Caki2 (cell line): ENCODE measurements around the gene NKAP. TPM values are rescaled to one million over a fixed set of nuclear protein-coding genes. Genes with fewer than 3 reads are reported as not detected.
"Not testable (repeated sequence)": the region's sequence is repeated elsewhere in the genome, so short reads cannot be mapped to it uniquely, and the experiment has no call there.

ENCODE experiments used
- DNase-seq: peaks from one replicate; pipeline ENCODE4 v3.0.0-alpha.2; 2015; ENCODE audit warnings: low read depth
- in situ Hi-C: cut with HindIII; loops from 2 replicates; pipeline ENCODE4 v1.10.0; 2016; ENCODE audit warnings: low sequenced_read_pairs, low pct_unique_long_range_greater_than_20kb, mixed read lengths
- total RNA-seq: library from RNA; depleted of rRNA; stranded (reverse); fragments of >200 nt; shearing (Covaris generic); gene quantifications from 2 replicates; pipeline ENCODE4 v1.2.3, GENCODE V29; 2014; ENCODE audit warnings: low replicate concordance; rRNA removed

Gene NKAP
- 5.7 and 6.5 TPM in 2 replicates for total RNA-seq

DNA sequence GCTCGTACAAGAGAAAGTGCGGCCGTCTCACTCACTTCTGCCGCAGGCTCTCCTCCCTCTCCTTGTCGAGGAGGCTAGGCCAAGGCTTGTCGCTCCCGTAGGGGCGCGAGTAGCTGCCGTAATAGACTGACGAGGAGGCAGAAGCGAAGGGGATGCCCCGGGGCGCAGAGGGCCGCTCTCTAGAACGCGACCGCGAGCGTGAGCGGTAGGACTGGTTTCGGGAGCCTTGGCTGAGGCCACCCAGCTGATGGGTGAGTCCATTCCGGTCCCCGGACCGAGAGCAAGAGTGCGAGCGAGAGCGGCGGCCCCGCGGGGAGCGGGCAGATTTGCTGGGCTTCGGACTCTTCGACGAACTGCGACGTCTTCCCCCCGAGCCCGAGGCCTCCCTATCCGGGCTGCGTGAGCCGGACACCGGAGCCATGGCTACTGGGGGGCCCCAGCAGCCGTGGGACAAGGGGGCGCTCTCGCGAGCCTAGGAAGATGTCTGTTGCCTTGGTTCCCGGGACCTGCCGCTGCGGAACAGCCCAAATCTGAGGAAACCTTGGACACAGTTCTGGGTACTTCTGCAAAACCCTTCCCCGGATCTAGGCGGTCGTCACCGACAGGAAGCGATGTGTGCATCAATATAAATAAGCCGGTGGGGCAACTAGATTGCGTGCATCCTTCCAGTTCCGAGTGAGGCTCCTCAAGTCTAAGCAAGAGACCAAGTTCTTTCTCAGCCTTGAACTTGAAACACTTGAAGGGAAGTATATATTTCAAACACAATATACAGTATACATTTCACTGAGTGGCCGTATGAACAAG, at the start of gene NKAP:
Gene NKAP (minus strand): TSS at position 567 of the 804 bp plus-strand sequence. CDS start 146 bp downstream, at position 421.
- peak; percentile 80 for DNase-seq
- in situ Hi-C loops, result no loop called here

DNA sequence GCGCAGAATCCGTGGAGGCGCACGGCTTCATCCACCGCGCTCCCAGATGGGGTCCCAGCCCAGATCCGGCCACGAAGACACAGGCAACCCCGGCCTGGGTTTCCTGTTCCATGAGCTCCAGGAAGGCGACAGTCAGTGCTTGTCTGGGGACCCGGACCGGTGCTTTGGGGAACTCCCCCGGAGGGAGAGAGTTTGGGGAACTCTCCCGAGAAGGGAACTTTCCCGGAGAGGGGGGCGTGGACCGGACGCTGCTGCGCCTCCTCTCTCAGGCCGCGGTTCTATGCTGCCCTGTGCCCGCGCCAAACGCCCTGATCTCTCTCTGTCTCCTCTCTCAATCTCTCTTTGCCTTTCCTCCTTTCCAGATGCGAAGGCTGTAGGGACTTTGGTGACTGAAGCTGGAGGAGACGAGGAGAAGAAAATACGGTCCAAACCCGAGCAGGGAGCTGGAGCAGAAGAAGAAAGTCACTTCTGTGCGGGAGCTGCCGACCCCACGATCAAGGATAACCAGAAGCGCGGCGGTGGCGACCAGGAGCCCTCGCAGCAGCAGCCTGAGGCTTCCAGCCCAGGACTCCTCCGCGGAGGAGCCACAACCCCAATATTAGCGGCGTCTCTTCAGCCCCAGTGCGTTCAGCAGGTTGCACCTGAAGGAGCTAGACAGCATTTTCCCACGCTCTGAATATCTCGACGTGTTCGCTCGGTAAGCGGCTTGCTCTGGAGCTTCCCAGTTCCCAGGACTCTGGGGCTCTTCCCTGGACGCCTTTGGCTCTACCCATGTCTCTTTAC, 47.6 kb upstream of the NKAP start:
- no peak for DNase-seq

DNA sequence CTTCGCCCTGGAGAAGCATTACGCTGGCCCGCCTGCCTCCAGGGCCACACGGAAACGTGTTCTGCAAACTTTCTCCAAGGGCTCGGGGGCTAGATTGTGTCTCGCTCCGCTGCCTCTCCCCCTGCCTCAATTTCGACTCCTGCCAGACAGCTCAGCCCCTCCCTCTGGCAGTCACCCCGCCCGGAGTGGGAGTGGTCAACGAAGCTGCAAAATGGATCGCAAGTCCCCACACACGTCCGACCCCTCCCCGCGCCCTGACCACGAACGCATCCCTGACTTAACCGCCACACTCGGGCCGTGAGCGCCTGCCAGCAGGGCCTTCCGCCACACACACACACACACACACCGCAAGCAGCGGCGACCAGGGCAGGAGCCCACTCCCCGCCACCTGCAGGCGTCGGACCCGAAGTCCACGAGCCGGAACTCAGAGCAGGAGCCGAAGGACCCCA, 47.0 kb upstream of the NKAP start:
- in situ Hi-C loops, result no loop called here
- no peak for DNase-seq

More for the DNA sequence above, 47.6 kb upstream of the NKAP start:
- in situ Hi-C loops, result no loop called here

DNA sequence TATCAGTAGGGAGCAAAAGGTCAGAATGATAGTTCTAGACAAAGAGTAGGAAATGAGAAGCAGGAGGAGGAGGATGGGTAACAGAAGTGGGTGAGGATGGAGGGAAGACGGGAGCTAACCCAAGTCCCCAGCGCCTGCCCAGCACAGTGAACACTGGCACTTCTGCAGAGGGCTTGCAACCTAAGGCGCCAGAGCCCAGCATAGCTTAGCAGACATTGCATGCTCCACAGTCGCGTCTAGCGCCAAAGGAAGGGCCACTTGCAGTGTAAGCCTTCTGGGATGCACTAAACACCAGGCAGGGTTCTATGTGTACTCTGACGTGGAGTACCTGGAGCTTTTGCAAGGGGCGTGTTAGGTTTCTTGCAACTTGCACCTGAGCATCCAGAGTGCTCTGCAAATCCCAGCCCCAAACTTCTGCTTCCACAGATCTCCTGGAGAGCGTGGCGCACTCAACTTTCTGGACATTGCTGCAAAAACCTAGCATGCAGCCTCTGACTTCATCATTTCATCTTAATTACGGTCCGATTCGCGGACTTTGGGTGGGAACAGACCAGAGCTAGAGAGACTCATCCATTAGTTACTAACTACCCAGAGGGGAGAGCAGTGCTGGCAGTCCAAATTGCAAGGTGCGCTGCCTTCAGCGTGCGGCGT, 46.5 kb upstream of the NKAP start:
- no peak for DNase-seq
- in situ Hi-C loops, result no loop called here

DNA sequence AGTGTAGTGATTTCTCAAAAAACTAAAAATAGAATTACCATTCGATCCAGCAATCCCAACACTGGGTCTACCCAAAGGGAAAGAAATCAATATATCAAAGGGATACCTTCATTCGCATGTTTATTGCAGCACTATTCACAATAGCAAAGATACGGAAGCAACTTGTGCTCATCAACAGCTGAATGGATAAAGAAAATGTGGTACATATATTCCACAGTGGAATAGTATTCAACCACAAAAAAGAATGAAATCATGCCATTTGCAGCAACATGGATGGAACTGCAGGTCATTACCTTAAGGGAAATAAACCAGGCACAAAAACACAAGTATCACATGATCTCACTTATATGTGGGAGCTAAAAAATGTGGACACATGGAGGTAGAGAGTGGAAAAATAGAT, 42.7 kb upstream of the NKAP start:
- no peak for DNase-seq
- in situ Hi-C loops, result no loop called here

DNA sequence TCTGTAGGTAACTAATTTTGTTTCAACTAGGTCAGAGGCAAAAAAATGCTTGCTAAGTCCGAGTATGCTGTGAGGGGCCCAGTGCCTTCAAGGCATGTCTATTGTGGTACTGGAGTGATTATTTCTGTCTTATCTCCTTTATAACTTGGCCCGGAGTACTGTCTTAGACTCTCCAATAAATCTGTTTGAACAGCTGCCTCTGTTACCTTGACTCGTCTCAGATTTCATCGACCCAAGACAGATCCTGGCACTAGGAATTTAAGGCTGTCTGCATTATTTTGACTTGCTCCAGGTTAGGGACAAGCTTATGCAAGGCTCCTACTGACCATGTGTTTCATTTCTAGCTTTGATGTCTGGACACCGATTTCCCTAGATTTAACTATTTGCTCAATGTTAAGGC, 41.1 kb upstream of the NKAP start:
- DNase-seq, result no peak
- in situ Hi-C loops, result no loop called here

DNA sequence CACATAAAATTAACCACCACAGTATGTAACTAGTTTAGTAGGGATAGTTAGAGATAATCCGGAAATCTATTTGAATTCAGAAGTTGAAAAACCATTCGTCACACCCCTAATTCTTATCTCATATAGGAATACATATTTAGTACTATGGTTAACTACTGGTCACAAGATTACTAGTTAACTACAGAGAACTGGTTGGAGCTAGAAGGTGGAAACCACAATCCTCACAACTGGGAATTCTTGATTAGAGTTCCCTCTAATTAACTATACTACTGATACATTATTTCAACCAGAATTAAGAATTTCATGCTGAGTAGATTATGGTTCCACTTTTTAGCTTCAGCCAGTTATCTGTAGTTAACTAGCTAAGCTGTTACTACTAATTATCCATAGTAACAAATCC, 39.9 kb upstream of the NKAP start:
- in situ Hi-C loops, result no loop called here
- no peak for DNase-seq

DNA sequence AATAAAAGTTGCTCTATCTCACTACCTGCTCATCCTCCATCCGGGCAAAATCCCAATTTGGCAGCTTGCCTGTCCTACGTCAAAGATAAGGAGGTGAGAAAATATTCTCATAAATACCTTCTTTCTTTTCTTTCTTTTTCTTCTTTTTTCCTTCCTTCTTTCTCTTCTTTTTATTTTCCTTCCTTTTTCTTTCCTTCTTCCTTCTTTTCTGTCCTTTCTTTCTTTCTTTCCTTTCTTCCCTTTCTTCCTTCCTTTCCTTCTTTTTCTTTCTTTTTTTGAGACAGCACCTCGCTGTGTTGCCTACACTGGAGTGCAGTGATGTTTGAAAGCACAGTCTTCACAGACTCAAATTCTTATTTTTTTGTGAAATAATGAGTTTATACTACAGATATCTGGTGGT, 38.6 kb upstream of the NKAP start:
- in situ Hi-C loops, result no loop called here
- DNase-seq, result no peak

DNA sequence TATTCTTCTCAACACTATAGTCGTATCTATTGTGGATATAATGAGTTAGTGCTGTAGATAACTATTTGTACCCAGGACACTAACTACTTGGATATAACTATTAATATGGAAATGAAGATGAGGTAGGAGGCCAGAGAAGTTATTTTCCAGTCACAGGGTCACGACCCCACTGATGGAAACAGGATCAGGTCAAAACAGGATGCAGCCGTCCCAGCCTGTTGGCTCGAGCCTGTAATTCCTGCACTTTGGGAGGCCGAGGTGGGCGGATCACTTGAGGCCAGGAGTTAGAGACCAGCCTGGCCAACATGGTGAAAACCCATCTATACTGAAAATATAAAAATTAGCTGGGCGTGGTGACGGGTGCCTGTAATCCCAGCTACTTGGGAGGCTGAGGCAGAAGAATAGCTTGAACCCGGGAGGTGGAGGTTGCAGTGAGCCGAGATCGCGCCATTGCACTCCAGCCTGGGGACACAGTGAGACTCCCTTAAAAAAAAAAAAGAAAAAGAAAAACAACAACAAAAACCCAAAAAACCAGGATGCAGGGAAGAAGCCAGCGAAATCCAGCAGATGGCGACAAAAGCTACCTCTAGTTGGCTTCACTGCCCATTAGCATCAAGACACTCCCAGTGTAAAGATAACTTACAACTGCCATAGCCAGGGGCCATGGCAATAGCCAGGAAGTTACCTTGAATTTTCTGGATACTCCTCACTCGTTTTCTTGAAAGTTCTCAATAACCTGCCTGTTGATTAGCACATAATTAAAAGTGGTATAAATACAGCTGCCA, 37.9 kb upstream of the NKAP start:
- peak; percentile 22 for DNase-seq
- in situ Hi-C loops, result no loop called here

DNA sequence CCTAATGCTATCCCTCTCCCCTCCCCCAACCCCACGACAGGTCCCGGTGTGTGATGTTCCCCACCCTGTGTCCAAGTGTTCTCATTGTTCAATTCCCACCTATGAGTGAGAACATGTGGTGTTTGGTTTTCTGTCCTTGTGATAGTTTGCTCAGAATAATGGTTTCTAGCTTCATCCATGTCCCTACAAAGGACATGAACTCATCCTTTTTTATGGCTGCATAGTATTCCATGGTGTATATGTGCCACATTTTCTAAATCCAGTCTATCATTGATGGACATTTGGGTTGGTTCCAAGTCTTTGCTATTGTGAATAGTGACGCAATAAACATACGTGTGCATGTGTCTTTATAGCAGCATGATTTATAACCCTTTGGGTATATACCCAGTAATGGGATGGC, 33.6 kb upstream of the NKAP start:
- in situ Hi-C loops, DNase-seq: not testable (repeated sequence)

DNA sequence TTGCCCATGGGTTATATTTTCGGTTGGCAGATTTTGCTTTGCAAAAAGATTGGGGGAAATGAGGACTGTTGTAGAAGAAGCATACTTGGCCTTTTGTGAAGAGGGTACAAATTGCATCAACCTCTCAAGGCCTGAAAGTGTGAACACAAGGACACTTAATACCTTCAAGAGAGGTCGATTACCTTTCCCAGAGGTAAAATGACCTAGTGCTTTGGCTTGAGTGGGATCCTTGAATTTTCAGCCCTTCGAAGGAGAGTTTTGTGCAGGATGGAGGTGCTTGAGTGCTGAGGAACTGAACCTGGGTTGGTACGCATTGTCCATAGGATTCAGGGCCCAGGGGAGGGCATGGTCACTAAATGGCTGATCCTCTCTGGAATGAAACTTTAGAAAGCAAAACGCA, 27.6 kb upstream of the NKAP start:
- in situ Hi-C loops, result no loop called here
- DNase-seq, result no peak

DNA sequence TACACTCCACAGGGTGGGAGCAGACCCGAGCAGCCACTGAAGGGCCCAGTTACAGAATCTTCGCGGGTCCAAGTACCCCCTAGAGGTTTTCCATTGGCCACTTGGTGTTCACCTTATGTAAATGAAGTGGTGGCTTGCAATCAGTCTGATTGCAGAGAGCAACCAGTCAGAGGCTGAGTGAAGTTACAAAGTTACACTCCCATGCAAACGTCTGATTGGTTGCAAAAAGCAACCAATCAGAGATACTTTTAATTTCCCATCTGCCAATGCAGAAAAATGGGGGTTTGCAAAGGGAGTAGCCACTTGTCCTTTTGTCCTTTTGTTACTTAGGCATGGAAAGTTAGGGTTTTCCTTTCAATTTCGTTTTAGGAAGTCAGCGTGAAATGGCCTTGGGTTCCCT, 27.0 kb upstream of the NKAP start:
- no peak for DNase-seq
- in situ Hi-C loops, result no loop called here

DNA sequence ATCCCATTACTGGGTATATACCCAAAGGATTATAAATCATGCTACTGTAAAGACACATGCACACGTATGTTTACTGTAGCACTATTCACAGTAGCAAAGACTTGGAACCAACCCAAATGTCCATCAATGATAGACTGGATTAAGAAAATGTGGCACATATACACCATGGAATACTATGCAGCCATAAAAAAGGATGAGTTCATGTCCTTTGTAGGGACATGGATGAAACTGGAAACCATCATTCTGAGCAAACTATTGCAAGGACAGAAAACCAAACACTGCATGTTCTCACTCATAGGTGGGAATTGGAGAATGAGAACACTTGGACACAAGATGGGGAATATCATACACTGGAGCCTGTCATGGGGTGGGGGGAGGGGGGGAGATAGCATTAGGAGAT, 23.3 kb upstream of the NKAP start:
- in situ Hi-C loops, DNase-seq: not testable (repeated sequence)

DNA sequence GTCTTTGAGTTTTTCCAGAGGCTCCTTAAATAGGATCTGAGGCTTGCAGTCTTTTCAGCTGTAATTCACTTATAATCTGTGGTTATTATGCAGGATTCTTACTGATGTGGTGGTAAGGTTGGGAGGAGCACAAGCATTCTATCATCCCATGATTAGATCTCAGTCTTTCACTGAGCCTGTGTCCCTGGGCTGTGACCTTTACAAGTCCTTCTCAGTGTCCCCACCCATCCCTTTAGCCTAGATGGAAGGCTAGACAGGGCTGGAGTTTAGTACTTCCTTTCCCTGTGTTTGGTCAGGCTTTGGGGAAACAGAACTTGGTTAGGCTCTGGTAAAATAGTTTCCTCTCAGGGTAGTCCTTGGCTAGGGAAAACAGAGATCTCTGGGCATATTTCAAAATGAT, 17.1 kb upstream of the NKAP start:
- in situ Hi-C loops, result no loop called here
- no peak for DNase-seq

DNA sequence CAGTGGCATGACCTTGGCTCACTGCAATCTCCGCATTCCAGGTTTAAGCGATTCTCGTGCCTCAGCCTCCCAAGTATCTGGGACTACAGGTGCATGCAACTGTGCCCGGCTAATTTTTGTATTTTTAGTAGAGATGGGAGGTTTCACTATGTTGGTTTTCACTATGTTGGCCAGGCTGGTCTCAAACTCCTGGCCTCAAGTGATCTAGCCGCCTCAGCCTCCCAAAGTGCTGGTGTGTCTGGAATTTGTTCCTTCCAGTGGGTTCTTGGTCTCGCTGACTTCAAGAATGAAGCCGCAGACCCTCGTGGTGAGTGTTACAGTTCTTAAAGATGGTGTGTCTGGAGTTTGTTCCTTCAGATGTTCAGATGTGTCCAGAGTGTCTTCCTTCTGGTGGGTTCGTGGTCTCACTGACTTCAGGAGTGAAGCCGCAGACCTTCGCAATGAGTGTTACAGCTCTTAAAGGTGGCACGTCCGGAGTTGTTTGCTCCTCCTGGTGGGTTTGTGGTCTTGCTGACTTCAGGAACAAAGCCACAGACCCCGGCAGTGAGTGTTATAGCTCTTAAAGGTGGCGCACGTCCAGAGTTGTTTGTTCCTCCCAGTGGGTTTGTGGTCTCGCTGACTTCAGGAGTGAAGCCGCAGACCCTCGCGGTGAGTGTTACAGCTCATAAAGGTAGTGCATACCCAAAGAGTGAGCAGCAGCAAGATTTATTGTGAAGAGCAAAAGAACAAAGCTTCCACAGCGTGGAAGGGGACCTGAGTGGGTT, 12.4 kb upstream of the NKAP start:
- DNase-seq, result not testable (repeated sequence)

DNA sequence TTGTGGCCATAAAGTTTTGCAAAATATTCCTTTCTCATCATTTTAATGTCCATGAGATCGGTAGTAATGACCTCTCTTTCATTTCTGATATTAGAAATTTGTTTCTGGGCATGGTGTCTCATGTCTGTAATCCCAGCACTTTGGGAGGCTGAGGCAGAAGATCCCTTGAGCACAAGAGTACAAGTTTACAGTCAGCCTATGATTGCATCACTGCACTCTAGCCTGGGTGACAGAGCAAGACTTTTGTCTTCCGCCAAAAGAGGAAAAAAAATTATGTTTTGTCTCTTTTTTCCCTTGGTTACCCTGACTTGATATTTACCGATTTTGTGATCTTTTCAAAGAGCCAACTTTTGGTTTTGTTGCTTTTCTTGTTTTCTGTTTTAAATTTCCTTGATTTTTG, 10.8 kb upstream of the NKAP start:
- no peak for DNase-seq
- in situ Hi-C loops, result no loop called here

More for the DNA sequence above, 12.4 kb upstream of the NKAP start:
- in situ Hi-C loops, result not testable (repeated sequence)

DNA sequence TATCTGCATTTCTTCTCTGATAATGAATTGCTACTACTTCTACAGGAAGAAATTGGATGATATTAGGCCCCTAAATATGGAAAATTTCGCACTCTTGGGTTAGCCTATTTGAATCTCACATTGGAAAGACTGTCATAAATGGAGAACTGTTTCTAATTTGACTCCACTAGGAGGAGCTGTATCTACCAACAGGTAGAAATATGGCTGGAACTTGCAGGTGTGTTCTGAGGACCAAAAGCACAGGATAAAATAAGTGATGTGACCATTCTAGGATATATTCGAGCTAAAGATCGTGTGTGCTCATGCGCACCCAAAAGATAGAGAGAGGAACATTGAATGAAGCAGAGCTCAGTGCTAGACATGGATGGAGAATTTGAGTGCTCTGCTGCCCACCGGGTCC, 4.8 kb upstream of the NKAP start:
- in situ Hi-C loops, result no loop called here

DNA sequence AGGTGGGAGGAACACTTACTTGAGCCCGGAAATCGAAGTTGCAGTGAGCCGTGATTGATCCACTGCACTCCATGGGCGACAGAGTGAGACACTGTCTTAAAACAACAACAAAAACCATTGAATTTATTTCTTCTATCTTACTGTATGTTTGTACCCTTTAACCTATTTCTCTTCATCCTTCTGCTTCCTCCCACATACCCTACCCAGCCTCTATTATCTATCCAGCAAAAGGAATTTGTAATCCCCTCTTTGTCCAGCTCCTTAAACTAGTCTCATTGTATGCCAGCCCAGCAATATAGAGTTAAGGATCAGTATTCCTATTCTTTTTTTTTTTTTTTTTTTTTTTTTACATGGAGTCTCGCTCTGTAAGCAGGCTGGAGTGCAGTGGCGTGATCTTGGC, 1.9 kb upstream of the NKAP start:
- in situ Hi-C loops, result no loop called here
- no peak for DNase-seq

More for the DNA sequence above, 4.8 kb upstream of the NKAP start:
- DNase-seq, result no peak
